H1 (cell line): ENCODE data around the gene TM9SF1. TPM values are rescaled to one million over a fixed set of nuclear protein-coding genes. Genes with fewer than 3 reads are reported as not detected.

Source experiments
- CTCF ChIA-PET: fragments of 300-600 bp; sonication (Branson Sonifier 250); formaldehyde crosslinking; loops from one replicate; lab custom pipeline; 2021; ENCODE audit not compliant: partially characterized antibody; lab: Charles Lee
- POLR2A ChIA-PET: fragments of 300-600 bp; sonication (Branson Sonifier 250); formaldehyde crosslinking; loops from one replicate; lab custom pipeline; 2021; ENCODE audit warnings: inconsistent platforms; ENCODE audit not compliant: partially characterized antibody; lab: Charles Lee
- DNase-seq, 2 experiments: peaks; one replicate each; pipeline versions ENCODE4 v3.0.0 to v3.0.0-alpha.2; 2010 to 2022; ENCODE audit warnings: low spot score in 2 of 2, low read depth in 1 of 2, mixed read lengths in 1 of 2
- FAIRE-seq: peaks from 2 replicates; lab custom pipeline; 2011; peaks lifted over from hg19 to GRCh38; lab: Jason Lieb, UNC
- H2AFZ ChIP-seq: 2 replicates; pipeline ENCODE4 v1.8.1; 2012; ENCODE audit warnings: low read length, inconsistent platforms
- H2AK5ac ChIP-seq: 2 replicates; pipeline ENCODE4 v1.6.1; 2013; ENCODE audit warnings: low read depth, low read length
- H2BK120ac ChIP-seq: replicated peaks from 2 replicates; pipeline ENCODE3; 2013; ENCODE audit warnings: low read depth, low read length, inconsistent platforms
- H2BK12ac ChIP-seq: 2 replicates; pipeline ENCODE4 v1.6.1; 2013; ENCODE audit warnings: low read depth, low read length
- H2BK15ac ChIP-seq: 2 replicates; pipeline ENCODE4 v1.6.1; 2013; ENCODE audit warnings: low read length
- H2BK20ac ChIP-seq: 2 replicates; pipeline ENCODE4 v1.6.1; 2013; ENCODE audit warnings: low read length
- H2BK5ac ChIP-seq: 2 replicates; pipeline ENCODE4 v1.6.1; 2013; ENCODE audit warnings: low read depth, low read length
- H3K14ac ChIP-seq: 2 replicates; pipeline ENCODE4 v1.6.1; 2013; ENCODE audit warnings: inconsistent platforms; ENCODE audit not compliant: insufficient read length
- H3K18ac ChIP-seq: 2 replicates; pipeline ENCODE4 v1.6.1; 2013; ENCODE audit warnings: low read length; ENCODE audit errors: extremely low read depth
- H3K23ac ChIP-seq: 2 replicates; pipeline ENCODE4 v1.6.1; 2013; ENCODE audit warnings: inconsistent platforms; ENCODE audit not compliant: insufficient read length
- H3K23me2 ChIP-seq: 2 replicates; pipeline ENCODE4 v1.6.1; 2013; ENCODE audit warnings: low read depth, low read length
- H3K27ac ChIP-seq: 2 replicates; pipeline ENCODE4 v1.6.1; 2011; ENCODE audit warnings: low read depth, low read length, inconsistent platforms
- H3K27me3 ChIP-seq, 4 experiments: replicated peaks in 1 of 4; 1 replicate in 1 of 4; 2 replicates in 3 of 4; pipeline versions ENCODE4 v1.6.1 to v1.8.1; 2011 to 2013; ENCODE audit warnings: low read length in 3 of 4, mild to moderate bottlenecking in 3 of 4, inconsistent platforms in 2 of 4, mixed read lengths in 2 of 4, moderate library complexity in 1 of 4; ENCODE audit not compliant: control insufficient read depth in 3 of 4, insufficient read depth in 3 of 4; ENCODE audit errors: extremely low read depth in 1 of 4
- H3K36me3 ChIP-seq, 4 experiments: 2 replicates each; pipeline versions ENCODE4 v1.6.1 to v1.8.1; 2011 to 2013; ENCODE audit warnings: mild to moderate bottlenecking in 4 of 4, low read length in 3 of 4, moderate library complexity in 2 of 4, control low read depth in 1 of 4, inconsistent platforms in 1 of 4; ENCODE audit not compliant: insufficient read depth in 4 of 4, control insufficient read depth in 2 of 4
- H3K4ac ChIP-seq: replicated peaks from 2 replicates; pipeline ENCODE3; 2013; ENCODE audit warnings: low read length, low read depth, mixed read lengths, inconsistent platforms; ENCODE audit not compliant: insufficient read length
- H3K4me1 ChIP-seq, 4 experiments: replicated peaks in 1 of 4; 1 replicate in 1 of 4; 2 replicates in 3 of 4; pipeline versions ENCODE4 v1.6.1 to v1.8.1; 2011 to 2013; ENCODE audit warnings: low read length in 3 of 4, inconsistent platforms in 2 of 4, mixed read lengths in 1 of 4; ENCODE audit not compliant: insufficient read depth in 4 of 4, control insufficient read depth in 3 of 4
- H3K4me2 ChIP-seq, 2 experiments: 2 replicates each; pipeline versions ENCODE4 v1.6.1 to v1.8.1; 2011 to 2013; ENCODE audit warnings: low read depth in 2 of 2, low read length in 2 of 2, control low read depth in 1 of 2, inconsistent platforms in 1 of 2, mild to moderate bottlenecking in 1 of 2; ENCODE audit not compliant: insufficient read depth in 1 of 2
- H3K4me3 ChIP-seq, 4 experiments: fragments of 200-600, 300-600 bp in 1 of 4; sonication (generic), shearing (Covaris generic), sonication (Bioruptor Twin) in 1 of 4; 2 replicates each; pipeline versions ENCODE4 v1.5.1 to v1.8.1; 2011 to 2016; ENCODE audit warnings: low read length in 4 of 4, low read depth in 3 of 4, control low read depth in 2 of 4, inconsistent platforms in 2 of 4, mild to moderate bottlenecking in 2 of 4, mixed read lengths in 1 of 4, moderate library complexity in 1 of 4; ENCODE audit not compliant: insufficient read depth in 2 of 4; ENCODE audit errors: extremely low read depth in 1 of 4
- H3K56ac ChIP-seq: replicated peaks from 2 replicates; pipeline ENCODE3; 2013; ENCODE audit warnings: low read depth, mild to moderate bottlenecking, mixed read lengths, low read length, inconsistent platforms; ENCODE audit not compliant: insufficient read length
- H3K79me1 ChIP-seq: 2 replicates; pipeline ENCODE4 v1.6.1; 2013; ENCODE audit warnings: low read depth, low read length, control low read depth
- H3K79me2 ChIP-seq, 2 experiments: 2 replicates each; pipeline versions ENCODE4 v1.6.1 to v1.8.1; 2012 to 2013; ENCODE audit warnings: low read length in 2 of 2, mild to moderate bottlenecking in 2 of 2, inconsistent platforms in 1 of 2; ENCODE audit not compliant: insufficient read depth in 2 of 2, control insufficient read depth in 1 of 2
- H3K9ac ChIP-seq, 4 experiments: replicated peaks in 1 of 4; 1 replicate in 1 of 4; 2 replicates in 3 of 4; pipeline versions ENCODE4 v1.6.1 to v1.8.1; 2011 to 2013; ENCODE audit warnings: low read depth in 3 of 4, low read length in 3 of 4, control low read depth in 2 of 4, mild to moderate bottlenecking in 2 of 4, moderate library complexity in 2 of 4, inconsistent platforms in 1 of 4; ENCODE audit errors: extremely low read depth in 1 of 4
- H3K9me3 ChIP-seq, 2 experiments: 2 replicates each; pipeline versions ENCODE4 v1.6.1 to v1.8.1; 2012 to 2013; ENCODE audit warnings: mild to moderate bottlenecking in 2 of 2, moderate library complexity in 2 of 2, control low read depth in 1 of 2, inconsistent platforms in 1 of 2, low read depth in 1 of 2, low read length in 1 of 2, mixed read lengths in 1 of 2; ENCODE audit not compliant: insufficient read depth in 2 of 2
- H4K20me1 ChIP-seq, 2 experiments: replicated peaks in 1 of 2; 2 replicates each; pipeline versions ENCODE3 to v1.8.1; 2011 to 2013; ENCODE audit warnings: inconsistent platforms in 2 of 2, low read length in 2 of 2, mild to moderate bottlenecking in 1 of 2; ENCODE audit not compliant: insufficient read depth in 2 of 2, control insufficient read depth in 1 of 2
- H4K5ac ChIP-seq: 2 replicates; pipeline ENCODE4 v1.6.1; 2013; ENCODE audit warnings: low read length, low read depth, mixed read lengths, inconsistent platforms; ENCODE audit not compliant: insufficient read length
- H4K8ac ChIP-seq: 2 replicates; pipeline ENCODE4 v1.8.0; 2013; ENCODE audit warnings: mild to moderate bottlenecking, moderate library complexity, low read length, inconsistent platforms; ENCODE audit not compliant: insufficient read depth; ENCODE audit errors: extremely low read depth
- H4K91ac ChIP-seq: replicated peaks from 2 replicates; pipeline ENCODE3; 2013; ENCODE audit warnings: low read length, mixed read lengths, inconsistent platforms; ENCODE audit not compliant: insufficient read length
- CREB1 ChIP-seq: IDR thresholded peaks from 2 replicates; pipeline ENCODE4 v1.6.1; 2012; ENCODE audit warnings: inconsistent platforms
- TAF1 ChIP-seq: IDR thresholded peaks from 2 replicates; pipeline ENCODE4 v1.6.1; 2011; ENCODE audit warnings: mild to moderate bottlenecking, low read depth, low read length
- WGBS, 2 experiments: shearing (Covaris generic) in 1 of 2; methylation state at CpG; one replicate each; pipeline versions ENCODE4 v1.1.6 to v1.1.7; 2013 to 2015; ENCODE audit warnings: low lambda C conversion rate in 2 of 2, mixed read lengths in 2 of 2, inconsistent platforms in 1 of 2, low coverage in 1 of 2, missing lambda C conversion rate in 1 of 2; ENCODE audit not compliant: insufficient replicate concordance in 2 of 2, insufficient coverage in 1 of 2, insufficient read length in 1 of 2; ENCODE audit errors: extremely low coverage in 1 of 2, missing lambda C conversion rate in 1 of 2; 5-methylcytosine and 5-hydroxymethylcytosine counted together
- polyA plus RNA-seq, 7 experiments: library from polyadenylated mRNA; depleted of rRNA in 3 of 7; stranded (reverse) in 5 of 7; unstranded in 2 of 7; fragments of >200 nt in 5 of 7; fragments of 200-250 nt in 2 of 7; gene quantifications; 1 replicate in 5 of 7; 2 replicates in 1 of 7; 4 replicates in 1 of 7; pipeline versions ENCODE4 v1.2.1 to v1.2.3, GENCODE V29; 2011 to 2013; ENCODE audit warnings: missing spikeins in 2 of 7, mixed read lengths in 2 of 7
- total RNA-seq: library from RNA; stranded (reverse); fragmentation: NEBNext Ultra II Directional; extraction: Animal tissue kit (Norgen Biotek cat#: 25700); gene quantifications from 2 replicates; pipeline ENCODE4 v1.2.1, GENCODE V29; 2021

The TM9SF1 gene
- total and polyA plus RNA-seq, 2 of the 8 experiments (the other 6 are each of a cell fraction or from before 2014, with no cell fraction given): 22.2 to 29.2 TPM

DNA sequence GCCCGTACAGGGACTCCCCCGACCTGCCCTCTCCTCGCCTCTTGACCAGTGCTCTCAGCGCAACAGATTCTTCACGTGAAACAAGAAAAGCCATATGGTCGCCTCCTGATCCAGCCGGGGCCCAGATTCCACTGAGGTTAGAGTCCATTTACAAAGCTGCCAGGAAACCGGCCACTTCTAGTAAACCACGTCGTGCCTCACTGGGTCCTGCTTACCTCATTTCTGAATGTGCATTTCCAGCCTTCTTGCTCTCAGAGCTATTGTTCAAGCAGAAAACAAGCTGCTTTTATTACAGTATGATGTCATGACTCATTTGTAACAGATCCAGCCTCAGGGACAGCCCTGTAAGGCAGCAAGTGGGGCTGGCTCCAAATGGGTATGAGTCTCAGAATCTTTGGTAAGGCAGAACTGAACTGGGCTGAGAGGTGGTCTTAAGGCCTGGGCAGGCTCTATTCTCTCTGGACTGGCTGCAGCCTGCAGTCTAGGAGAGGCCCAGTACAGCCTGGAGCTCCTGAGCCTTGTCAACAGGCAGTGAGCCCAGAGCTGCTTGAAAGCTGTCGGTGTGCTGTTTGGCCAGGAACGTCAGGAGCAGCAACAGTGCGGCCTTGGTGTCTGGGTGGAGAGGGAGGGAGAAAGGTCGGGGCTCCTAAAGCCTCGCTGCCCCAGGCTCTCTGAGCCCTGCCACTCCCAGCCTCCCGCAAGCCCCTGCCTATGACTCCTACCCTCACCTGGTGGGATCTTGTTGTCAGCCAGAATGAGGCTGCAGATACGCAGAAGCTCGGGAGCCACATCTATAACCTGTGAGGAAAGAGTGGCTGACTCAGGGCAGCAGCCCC, 15.1 kb downstream of the TM9SF1 start:
- Histone ChIP-seq H2AK5ac (no peak overlapping the region), H4K91ac (no peak overlapping the region), H2BK120ac (no peak overlapping the region), H3K18ac (no peak overlapping the region), H3K14ac (no peak overlapping the region), H3K4me1 (no peaks in the 10 kb centered on the region), H4K20me1 (peaks cover 2 to 15% of the 10 kb centered on the region in 2 experiments), H3K79me2 (no peaks in the 10 kb centered on the region), H3K23me2 (no peaks in the 10 kb centered on the region), H3K79me1 (peaks cover 2% of the 10 kb centered on the region; the same call in 1 of the 2 replicates), H3K36me3 (peaks cover 19 to 65% (median 53%) of the 10 kb centered on the region in 4 experiments), H3K23ac (no peak overlapping the region), H3K27me3 (no peaks in the 10 kb centered on the region), H3K27ac (no peak overlapping the region), H2BK5ac (no peak overlapping the region), H2AFZ (no peak overlapping the region), H4K8ac (no peak overlapping the region), H3K9ac (no peak overlapping the region), H2BK15ac (no peak overlapping the region), H4K5ac (no peak overlapping the region), H3K4ac (no peak overlapping the region), H3K9me3 (no peaks in the 10 kb centered on the region), H3K4me3 (no peak overlapping the region), H3K4me2 (no peak overlapping the region), H3K56ac (no peak overlapping the region), H2BK20ac (no peak overlapping the region), H2BK12ac (no peak overlapping the region)
- CTCF ChIA-PET: interaction anchor here (1.1 to 1.6 kb wide), 3 partner anchors 19 to 128 kb away, joined by 3 to 7 read pairs (median 6); partner anchors contain the start of genes CIDEB and IRF9
- 88% methylated on average over 18 of the region's 18 CpGs; no CpG with 5 or more reads in 1 of the 2 experiments for WGBS, 2 experiments
- no peak for DNase-seq
- POLR2A ChIA-PET: interaction anchor here (1.1 to 10.7 kb wide), 15 partner anchors 7 to 107 kb away, joined by 3 to 158 read pairs (median 4); partner anchors contain the start of genes CHMP4A, DCAF11, GMPR2 and IPO4
- TF ChIP-seq CREB1 (no peak), TAF1 (no peak)
- FAIRE-seq: no peak
